ENCODE measurements around the gene SCRN3.
"Not testable (repeated sequence)": the region's sequence is repeated elsewhere in the genome, so short reads cannot be mapped to it uniquely, and the experiment has no call there.

The SCRN3 gene

GRCh38 chr2:174356347-174356746, 39.2 kb upstream of the SCRN3 start:
- H3K4me2 ChIP-seq (ENCODE audit: low read length), result no peak overlapping the region
- no peaks in the 10 kb centered on the region for H3K79me2 ChIP-seq (ENCODE audit: low read length)
- no peaks in the 10 kb centered on the region for H3K36me3 ChIP-seq (replicated peaks; ENCODE audit: low read depth, low read length)
- no peak overlapping the region for H3K9ac ChIP-seq (ENCODE audit: low read length)
- no peak overlapping the region for H3K27ac ChIP-seq (ENCODE audit: low read length)
- no peak for TF ChIP-seq EZH2phosphoT487 (IDR thresholded peaks at IDR 0.05; ENCODE audit: low read depth)
- TF ChIP-seq CTCF (IDR thresholded peaks at IDR 0.05; ENCODE audit: low read depth, low read length), result no peak
- no peaks in the 10 kb centered on the region for H3K27me3 ChIP-seq (ENCODE audit: low read depth, low read length)
- H3K4me3 ChIP-seq (ENCODE audit: low read length), result no peak overlapping the region
- H3K4me1 ChIP-seq (ENCODE audit: low read length), result no peaks in the 10 kb centered on the region
- no peak overlapping the region for H2AFZ ChIP-seq (ENCODE audit: low read depth, low read length)
- H4K20me1 ChIP-seq (ENCODE audit: insufficient read depth, low read length), result no peaks in the 10 kb centered on the region
- no peaks in the 10 kb centered on the region for H3K9me3 ChIP-seq (ENCODE audit: insufficient read depth, low read length)

GRCh38 chr2:174359663-174360062, 35.9 kb upstream of the SCRN3 start:
- not testable (repeated sequence) for H3K79me2 ChIP-seq (ENCODE audit: low read length); H3K27me3 ChIP-seq (ENCODE audit: low read depth, low read length); H3K9ac ChIP-seq (ENCODE audit: low read length); H3K27ac ChIP-seq (ENCODE audit: low read length); H2AFZ ChIP-seq (ENCODE audit: low read depth, low read length); H3K4me1 ChIP-seq (ENCODE audit: low read length); H4K20me1 ChIP-seq (ENCODE audit: insufficient read depth, low read length); H3K4me3 ChIP-seq (ENCODE audit: low read length); H3K4me2 ChIP-seq (ENCODE audit: low read length); H3K9me3 ChIP-seq (ENCODE audit: insufficient read depth, low read length)
- H3K36me3 ChIP-seq (replicated peaks; ENCODE audit: low read depth, low read length), result peaks cover 10% of the 10 kb centered on the region

GRCh38 chr2:174362949-174363348, 32.6 kb upstream of the SCRN3 start:
- no peaks in the 10 kb centered on the region for H3K4me1 ChIP-seq (ENCODE audit: low read length)
- H2AFZ ChIP-seq (ENCODE audit: low read depth, low read length), result no peak overlapping the region
- TF ChIP-seq CTCF (IDR thresholded peaks at IDR 0.05; ENCODE audit: low read depth, low read length) (no peak), EZH2phosphoT487 (IDR thresholded peaks at IDR 0.05; ENCODE audit: low read depth) (no peak)
- no peaks in the 10 kb centered on the region for H3K79me2 ChIP-seq (ENCODE audit: low read length)
- peaks cover 14% of the 10 kb centered on the region for H3K36me3 ChIP-seq (replicated peaks; ENCODE audit: low read depth, low read length)
- H3K27me3 ChIP-seq (ENCODE audit: low read depth, low read length), result no peaks in the 10 kb centered on the region
- no peak overlapping the region for H3K27ac ChIP-seq (ENCODE audit: low read length)
- H3K9me3 ChIP-seq (ENCODE audit: insufficient read depth, low read length), result peaks cover 4% of the 10 kb centered on the region; the same call in 1 of the 2 replicates
- H4K20me1 ChIP-seq (ENCODE audit: insufficient read depth, low read length), result no peaks in the 10 kb centered on the region
- no peak overlapping the region for H3K4me3 ChIP-seq (ENCODE audit: low read length)
- H3K4me2 ChIP-seq (ENCODE audit: low read length), result no peak overlapping the region
- H3K9ac ChIP-seq (ENCODE audit: low read length), result no peak overlapping the region

GRCh38 chr2:174363492-174364225, 31.9 kb upstream of the SCRN3 start:
- H4K20me1 ChIP-seq (ENCODE audit: insufficient read depth, low read length); H3K4me2 ChIP-seq (ENCODE audit: low read length); H2AFZ ChIP-seq (ENCODE audit: low read depth, low read length); H3K4me3 ChIP-seq (ENCODE audit: low read length); H3K9ac ChIP-seq (ENCODE audit: low read length); H3K27me3 ChIP-seq (ENCODE audit: low read depth, low read length); H3K27ac ChIP-seq (ENCODE audit: low read length); H3K79me2 ChIP-seq (ENCODE audit: low read length); H3K9me3 ChIP-seq (ENCODE audit: insufficient read depth, low read length); H3K4me1 ChIP-seq (ENCODE audit: low read length): not testable (repeated sequence)
- peaks cover 14% of the 10 kb centered on the region for H3K36me3 ChIP-seq (replicated peaks; ENCODE audit: low read depth, low read length)

DNA sequence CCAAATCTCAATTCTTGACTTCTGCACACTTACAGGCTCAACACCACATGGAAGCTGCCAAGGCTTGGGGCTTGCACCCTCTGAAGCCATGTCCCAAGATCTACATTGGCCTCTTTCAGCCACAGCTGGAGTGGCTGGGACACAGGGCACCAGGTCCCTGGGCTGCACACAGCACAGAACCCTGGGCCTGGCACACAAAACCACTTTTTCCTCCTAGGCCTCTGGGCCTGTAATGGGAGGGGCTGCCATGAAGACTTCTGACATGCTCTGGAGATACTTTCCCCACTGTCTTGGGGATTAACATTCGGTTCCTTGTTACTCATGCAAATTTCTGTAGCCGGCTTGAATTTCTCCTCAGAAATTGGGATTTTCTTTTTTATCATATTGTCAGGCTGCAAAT, 30.9 kb upstream of the SCRN3 start:
- Histone ChIP-seq H3K9me3 (ENCODE audit: insufficient read depth, low read length) (peaks cover 4% of the 10 kb centered on the region; the same call in 1 of the 2 replicates), H3K27ac (ENCODE audit: low read length) (no peak overlapping the region), H3K36me3 (replicated peaks; ENCODE audit: low read depth, low read length) (peaks cover 14% of the 10 kb centered on the region), H3K79me2 (ENCODE audit: low read length) (no peaks in the 10 kb centered on the region), H4K20me1 (ENCODE audit: insufficient read depth, low read length) (no peaks in the 10 kb centered on the region), H2AFZ (ENCODE audit: low read depth, low read length) (no peak overlapping the region), H3K9ac (ENCODE audit: low read length) (no peak overlapping the region), H3K4me3 (ENCODE audit: low read length) (no peak overlapping the region), H3K27me3 (ENCODE audit: low read depth, low read length) (no peaks in the 10 kb centered on the region), H3K4me1 (ENCODE audit: low read length) (no peaks in the 10 kb centered on the region), H3K4me2 (ENCODE audit: low read length) (no peak overlapping the region)
- TF ChIP-seq EZH2phosphoT487 (IDR thresholded peaks at IDR 0.05; ENCODE audit: low read depth), result no peak

Data from OCI-LY3 (cell line).